ENCODE measurements around the gene C10orf53. TPM values are rescaled to one million over a fixed set of nuclear protein-coding genes. Genes with fewer than 3 reads are reported as not detected.

Gene C10orf53
- polyA plus RNA-seq, 1 donor: not detected

DNA sequence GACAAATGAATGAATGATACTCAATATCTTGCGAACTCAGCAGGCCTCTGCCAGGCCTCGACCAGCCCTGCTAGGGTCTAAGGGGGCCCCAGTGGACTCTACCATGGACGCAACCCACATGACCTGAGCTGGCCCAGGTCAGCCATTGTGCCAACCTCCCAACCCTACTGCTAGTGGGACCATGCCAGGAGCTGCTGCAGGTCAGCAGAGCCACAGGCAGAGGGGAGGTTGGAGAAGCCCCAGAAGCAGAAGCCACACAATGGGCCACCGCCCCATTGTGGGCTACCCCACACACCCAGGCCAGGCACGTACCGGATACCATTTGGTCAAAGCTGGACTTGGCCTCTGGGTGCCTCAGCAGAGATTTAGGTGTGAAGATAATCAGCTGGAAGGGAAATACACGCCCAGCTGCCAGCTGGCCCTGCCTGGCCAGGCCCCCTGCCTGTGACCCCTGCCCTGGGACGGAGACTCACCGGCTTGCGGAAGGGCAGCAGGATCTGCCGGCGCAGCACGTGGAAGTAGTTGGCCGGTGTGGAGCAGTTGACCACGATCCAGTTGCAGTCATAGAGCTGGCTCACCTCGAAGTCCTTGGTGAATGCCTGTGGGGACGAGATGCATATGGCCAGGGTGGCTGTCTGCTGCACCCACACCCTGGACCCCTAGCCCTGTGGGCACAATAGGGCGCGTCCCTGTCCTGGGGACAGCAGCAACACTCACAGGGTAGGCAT is 58.2 kb downstream of the C10orf53 start:
- no peak for DNase-seq

DNA sequence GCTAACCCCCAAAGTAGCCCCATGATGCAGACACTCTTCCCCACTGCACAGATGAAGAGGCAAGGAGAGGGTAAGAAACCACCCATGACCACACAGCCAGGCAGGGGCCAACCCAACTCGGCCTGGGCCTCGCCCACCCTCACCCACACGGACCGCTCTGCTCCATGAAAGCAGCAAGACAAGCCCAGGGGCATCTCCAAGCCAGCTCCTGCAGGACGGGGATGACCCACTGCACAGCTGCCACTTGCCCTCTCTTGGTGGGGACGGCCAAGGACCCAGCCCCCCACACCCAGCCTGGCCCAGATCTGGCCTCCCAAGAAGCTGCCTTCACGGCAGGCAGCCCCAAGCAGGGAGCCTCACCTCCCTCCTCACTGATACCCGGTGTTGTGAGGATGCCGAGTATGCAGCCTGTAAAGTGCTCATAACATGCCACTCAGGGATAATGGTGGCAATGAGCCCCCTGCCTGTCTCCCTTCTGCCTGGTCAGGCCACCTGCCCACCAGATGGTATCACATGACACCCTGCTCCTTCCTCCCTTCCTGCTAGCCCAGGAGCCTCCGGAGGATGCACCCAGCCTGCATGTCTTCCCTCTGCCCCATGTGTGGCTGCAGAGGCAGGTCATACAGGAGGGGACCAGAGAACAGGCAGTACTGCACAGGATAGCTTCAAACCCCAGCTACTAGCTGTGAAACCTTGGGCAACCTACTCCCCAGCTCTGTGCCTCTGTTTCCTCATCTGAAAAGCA is 59.3 kb downstream of the C10orf53 start:
- DNase-seq: no peak

GRCh38 chr10:49739426-49739825 is 60.0 kb downstream of the C10orf53 start:
- DNase-seq: no peak

DNA sequence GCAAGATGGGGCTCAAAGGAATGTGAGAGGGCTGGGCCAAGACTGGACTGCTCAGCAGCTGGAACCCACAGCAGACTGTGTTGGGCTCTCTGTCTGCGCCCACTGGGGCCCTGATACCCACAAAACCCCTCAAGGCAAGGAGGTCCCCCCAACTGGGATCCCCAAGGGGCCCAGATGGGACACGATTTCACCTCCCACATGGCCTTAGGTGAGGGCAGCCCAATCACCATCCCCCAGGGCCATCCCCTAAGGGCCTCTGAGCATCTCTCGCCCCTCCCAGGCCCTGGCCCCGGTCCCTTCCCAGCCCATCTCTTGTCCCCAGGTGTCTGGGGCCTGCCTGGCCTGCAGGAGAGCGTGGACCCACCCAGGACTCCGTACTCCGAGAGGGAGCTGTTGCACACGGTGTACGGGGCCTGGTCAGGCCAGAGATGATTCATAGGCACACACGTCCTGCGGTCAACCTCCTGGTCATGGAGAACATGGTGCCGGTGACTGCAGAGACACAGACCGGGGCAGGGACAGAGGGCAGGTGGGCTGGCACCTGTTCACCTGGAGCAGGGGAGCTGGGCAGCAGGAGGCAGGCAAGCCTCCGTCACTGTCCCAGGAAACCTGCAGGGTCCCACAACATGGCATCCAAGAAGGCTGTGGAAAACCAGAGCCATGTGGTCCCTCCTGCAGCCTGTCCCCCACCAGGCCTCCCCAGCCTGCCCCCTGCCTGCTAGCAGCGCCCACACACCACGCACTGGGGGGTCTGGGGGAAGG is 61.1 kb downstream of the C10orf53 start:
- DNase-seq: no peak

DNA sequence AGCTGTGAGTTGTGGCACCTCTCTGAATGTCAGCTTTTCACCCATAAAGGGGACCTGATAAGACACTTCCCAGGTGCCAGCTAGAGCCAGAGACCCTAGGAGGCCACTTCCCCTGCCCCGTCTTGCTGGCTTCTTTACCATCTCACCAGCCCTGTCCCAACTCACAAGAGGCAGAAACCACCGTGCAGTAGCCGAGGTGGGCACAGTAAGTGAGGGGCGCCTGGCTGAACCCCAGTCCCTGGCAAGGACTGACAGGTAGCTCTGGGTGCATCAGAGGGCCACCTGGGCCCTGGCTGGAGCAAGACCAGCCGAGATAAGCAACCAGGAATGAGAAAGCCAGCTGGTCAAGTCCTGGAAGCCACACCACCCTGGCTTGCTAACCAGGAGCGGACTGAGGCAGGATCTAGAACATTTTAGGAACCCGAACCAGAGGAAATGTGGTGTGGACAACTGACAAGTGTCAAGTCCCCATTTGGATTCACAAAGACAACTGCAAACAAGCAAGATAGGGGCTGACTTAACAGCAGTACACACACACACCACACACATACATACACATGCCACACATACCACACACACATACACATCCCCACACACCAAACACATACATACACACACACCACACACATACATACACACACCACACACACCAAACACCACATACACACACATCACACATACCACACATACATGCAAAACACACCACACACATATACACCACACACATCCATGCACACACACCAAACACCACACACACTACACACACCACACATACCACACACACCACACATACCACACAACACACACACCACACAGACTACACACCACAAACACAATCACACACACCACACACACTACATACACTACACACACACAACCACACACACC is 61.9 kb downstream of the C10orf53 start:
- no peak for DNase-seq

DNA sequence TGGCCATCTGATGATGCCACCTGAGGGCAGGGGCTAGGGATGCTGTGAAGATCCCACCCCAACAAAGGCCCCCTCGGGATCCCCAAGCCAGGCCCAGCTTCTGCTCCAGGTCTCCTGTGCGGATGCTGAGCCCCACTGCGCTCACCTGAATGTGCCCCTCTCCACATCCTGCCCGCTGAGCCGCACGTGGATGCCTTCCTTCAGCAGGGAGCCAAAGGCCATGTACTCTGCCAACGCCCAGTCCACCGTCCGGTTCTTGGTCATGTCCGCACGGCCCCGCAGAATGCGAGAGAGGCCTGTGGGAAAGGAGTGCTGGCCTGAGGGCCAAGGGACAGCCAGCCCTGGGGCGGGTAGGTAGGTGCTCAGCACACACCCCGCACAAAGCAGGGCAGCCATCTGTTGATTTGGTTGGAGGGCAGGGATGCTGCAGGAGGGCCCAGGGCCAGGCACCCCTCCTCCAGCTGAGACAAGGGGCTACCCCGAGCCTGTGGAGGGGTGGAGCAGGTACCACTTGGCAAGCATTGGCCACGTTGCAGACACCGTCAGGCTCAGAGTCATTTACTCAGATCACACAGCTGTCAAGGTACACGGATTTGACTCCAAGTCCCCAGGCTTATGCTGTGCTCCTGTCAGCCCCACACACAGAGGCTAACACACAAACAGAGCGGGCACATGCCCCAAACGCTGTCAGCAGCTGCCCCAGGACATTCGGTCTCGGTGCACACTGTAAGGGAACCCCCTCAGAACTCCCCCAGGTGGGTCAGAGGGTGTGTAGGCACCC is 63.4 kb downstream of the C10orf53 start:
- DNase-seq: no peak

GRCh38 chr10:49743464-49744075 is 64.1 kb downstream of the C10orf53 start:
- no peak for DNase-seq

GRCh38 chr10:49744091-49744685 is 64.7 kb downstream of the C10orf53 start:
- no peak for DNase-seq

- no peak for DNase-seq
Observed at GRCh38 chr10:49744924-49745605, 65.6 kb downstream of the C10orf53 start.

DNA sequence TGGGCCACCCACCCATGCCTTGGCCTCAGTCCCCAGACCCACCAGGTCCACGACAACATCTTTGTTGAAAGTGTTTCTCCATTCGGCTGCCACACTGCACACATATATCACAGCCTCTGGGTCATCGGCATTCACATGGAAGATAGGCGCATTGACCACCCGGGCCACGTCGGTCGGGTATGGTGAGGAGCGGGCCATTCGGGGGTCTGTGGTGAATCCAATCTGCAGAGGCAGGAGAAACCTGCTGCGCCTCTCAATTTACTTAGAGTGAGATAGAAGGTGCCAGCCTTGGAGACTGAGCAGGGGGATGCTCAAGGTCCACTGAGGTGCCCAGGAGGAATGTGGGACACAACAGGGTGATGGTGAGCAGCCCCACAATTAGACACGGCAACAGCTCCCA is 66.3 kb downstream of the C10orf53 start:
- no peak for DNase-seq

DNA sequence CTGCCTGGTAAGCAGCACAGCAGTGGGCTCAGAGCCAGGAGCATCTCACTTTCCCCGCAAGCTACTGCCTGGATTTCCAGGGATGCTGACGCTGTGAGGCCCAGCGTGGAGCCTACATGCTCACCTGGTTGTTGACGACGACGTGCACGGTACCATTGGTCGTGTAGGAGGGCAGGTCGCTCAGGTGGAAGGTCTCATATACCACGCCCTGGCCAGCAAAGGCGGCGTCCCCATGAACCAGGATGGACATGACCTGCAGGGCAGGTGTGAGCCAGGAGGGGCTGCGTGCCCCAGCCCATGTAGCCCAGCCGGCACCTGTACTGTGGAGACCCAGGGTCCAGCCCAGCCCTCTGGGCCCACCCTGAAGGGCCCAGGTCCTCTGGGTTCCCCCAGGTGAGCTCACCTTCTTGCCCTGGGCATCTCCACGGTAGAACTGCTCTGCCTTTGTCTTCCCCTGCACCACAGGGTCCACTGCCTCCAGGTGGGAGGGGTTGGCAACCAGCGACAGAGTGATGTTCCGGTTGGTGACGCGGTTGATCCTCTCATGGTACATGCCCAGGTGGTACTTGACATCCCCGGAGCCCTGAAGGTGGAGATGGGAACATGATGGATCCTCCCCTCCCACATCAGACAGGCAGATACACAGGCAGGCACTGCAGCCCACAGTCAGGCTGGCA is 67.3 kb downstream of the C10orf53 start:
- DNase-seq: no peak

Other genes starting within 250 kb of the C10orf53 start
- 19.8 TPM for gene ERCC6, start 140.5 kb upstream of the C10orf53 start, polyA plus RNA-seq (ENCODE audit: insufficient read length)
- not detected for gene SLC18A3, start 69.3 kb upstream of the C10orf53 start, polyA plus RNA-seq (ENCODE audit: insufficient read length)
- gene CHAT, start 65.6 kb upstream of the C10orf53 start, polyA plus RNA-seq (ENCODE audit: insufficient read length): 0.13 TPM
- gene OGDHL, start 82.7 kb downstream of the C10orf53 start, polyA plus RNA-seq (ENCODE audit: insufficient read length): 45.7 TPM